Activated CD8-positive, alpha-beta memory T cell treated with anti-CD3 and anti-CD28 coated beads for 24 hours (primary cell): ENCODE results near the gene PAGR1.
"Not testable (repeated sequence)": the region's sequence is repeated elsewhere in the genome, so short reads cannot be mapped to it uniquely, and the experiment has no call there.

Source experiments
- DNase-seq: peaks from one replicate; pipeline ENCODE4 v3.0.0-alpha.2; 2020

The PAGR1 gene

GRCh38 chr16:29793153-29793552 is 22.8 kb upstream of the PAGR1 start:
- DNase-seq: not testable (repeated sequence)

- no peak for DNase-seq
Observed at GRCh38 chr16:29794231-29794710, 21.7 kb upstream of the PAGR1 start.

GRCh38 chr16:29802416-29802935 is 13.5 kb upstream of the PAGR1 start:
- DNase-seq: no peak

- DNase-seq: no peak
Observed at GRCh38 chr16:29804020-29804419, 11.9 kb upstream of the PAGR1 start.

GRCh38 chr16:29804455-29805231 is 11.3 kb upstream of the PAGR1 start:
- DNase-seq: no peak

- peak; percentile 98 for DNase-seq
Observed at GRCh38 chr16:29805232-29806098, 10.5 kb upstream of the PAGR1 start.

- DNase-seq: no peak
Observed at GRCh38 chr16:29806099-29806579, 9.8 kb upstream of the PAGR1 start, which contains the start of gene MAZ. Gene MAZ, plus strand, starts transcription at chr16:29806529. Its CDS starts 173 bp downstream, at chr16:29806702.

GRCh38 chr16:29806641-29807425 is 9.1 kb upstream of the PAGR1 start:
- peak; percentile 87 for DNase-seq

GRCh38 chr16:29807426-29808218 is 8.3 kb upstream of the PAGR1 start:
- DNase-seq: peak; percentile 95

- peak; percentile 78 for DNase-seq
Observed at GRCh38 chr16:29808219-29808900, 7.6 kb upstream of the PAGR1 start.

GRCh38 chr16:29809031-29809747 is 6.8 kb upstream of the PAGR1 start:
- DNase-seq: peak; percentile 67

- DNase-seq: peak; percentile 78
Observed at GRCh38 chr16:29809850-29810698, 5.9 kb upstream of the PAGR1 start.

- DNase-seq: no peak
Observed at GRCh38 chr16:29810699-29811169, 5.2 kb upstream of the PAGR1 start.

GRCh38 chr16:29811170-29811895 is 4.6 kb upstream of the PAGR1 start:
- peak; percentile 90 for DNase-seq

GRCh38 chr16:29811896-29812665 is 3.9 kb upstream of the PAGR1 start, which contains the start of gene PRRT2:
Gene PRRT2, plus strand, starts transcription at chr16:29812193. Its CDS starts 862 bp downstream, at chr16:29813055.
- peak; percentile 83 for DNase-seq

- no peak for DNase-seq
Observed at GRCh38 chr16:29812754-29813643, 3.0 kb upstream of the PAGR1 start.
